Smooth muscle cell (in vitro differentiated cells): Measurements from ENCODE around the gene CTLA4. TPM values are rescaled to one million over a fixed set of nuclear protein-coding genes. Genes with fewer than 3 reads are reported as not detected.

Experiments used
- DNase-seq: peaks from one replicate; lab custom pipeline; 2025; ENCODE audit not compliant: unreplicated experiment; lab: John Stamatoyannopoulos, UW
- H2AFZ ChIP-seq: fragments of 200-600 bp; sonication (generic); 2 replicates; pipeline ENCODE4 v1.6.0; 2016; ENCODE audit warnings: antibody characterized with exemption, low read depth, mild to moderate bottlenecking
- H3F3A ChIP-seq: fragments of 200-600 bp; sonication (generic); 2 replicates; pipeline ENCODE4 v1.6.0; 2017; ENCODE audit warnings: antibody characterized with exemption, low read depth
- H3K27ac ChIP-seq: fragments of 200-600 bp; sonication (generic); 2 replicates; pipeline ENCODE4 v1.5.1; 2016; ENCODE audit warnings: low read depth, mild to moderate bottlenecking
- H3K27me3 ChIP-seq: fragments of 200-600 bp; sonication (generic); 2 replicates; pipeline ENCODE4 v1.6.1; 2016; ENCODE audit warnings: low read depth, mild to moderate bottlenecking
- H3K36me3 ChIP-seq: fragments of 200-600 bp; sonication (generic); 2 replicates; pipeline ENCODE4 v1.5.1; 2016; ENCODE audit warnings: low read depth
- H3K4me1 ChIP-seq: fragments of 200-600 bp; sonication (generic); 2 replicates; pipeline ENCODE4 v1.5.1; 2016; ENCODE audit warnings: low read depth
- H3K4me2 ChIP-seq: fragments of 200-600 bp; sonication (generic); 2 replicates; pipeline ENCODE4 v1.6.0; 2016; ENCODE audit warnings: mild to moderate bottlenecking
- H3K4me3 ChIP-seq: fragments of 200-600 bp; sonication (generic); 2 replicates; pipeline ENCODE4 v1.5.1; 2016; ENCODE audit warnings: mild to moderate bottlenecking
- H3K79me2 ChIP-seq: fragments of 200-600 bp; sonication (generic); 2 replicates; pipeline ENCODE4 v1.6.0; 2016; ENCODE audit warnings: low read depth, mild to moderate bottlenecking
- H3K9ac ChIP-seq: fragments of 200-600 bp; sonication (generic); 2 replicates; pipeline ENCODE4 v1.6.0; 2016; ENCODE audit warnings: low read depth
- H3K9me3 ChIP-seq: fragments of 200-600 bp; sonication (generic); replicated peaks from 2 replicates; pipeline ENCODE4 v1.5.1; 2016; ENCODE audit warnings: low read depth
- H4K20me1 ChIP-seq: fragments of 200-600 bp; sonication (generic); 2 replicates; pipeline ENCODE4 v1.6.0; 2016; ENCODE audit warnings: low read depth
- WGBS: methylation state at CpG from one replicate; pipeline ENCODE4 v1.1.7; 2016; ENCODE audit warnings: low lambda C conversion rate; 5-methylcytosine and 5-hydroxymethylcytosine counted together
- polyA plus RNA-seq: library from polyadenylated mRNA; unstranded; fragments of >200 nt; fragmentation: Nextera tagmentation; extraction: Ambion mirVana; gene quantifications from 2 replicates; pipeline ENCODE4 v1.2.1, GENCODE V29; 2016
- total RNA-seq: library from RNA; depleted of rRNA; stranded (reverse); fragments of >200 nt; gene quantifications from 2 replicates; pipeline ENCODE4 v1.2.3, GENCODE V29; 2014
- TF ChIP-seq, protein P1 (sequence below): fragments of 200-600 bp; sonication (generic); IDR thresholded peaks from 2 replicates; pipeline ENCODE4 v1.5.1; 2017; ENCODE audit warnings: borderline replicate concordance, mild to moderate bottlenecking, antibody characterized with exemption; ENCODE audit not compliant: insufficient read depth, poor library complexity, severe bottlenecking

CTLA4 gene
- total RNA-seq = not detected in 2 replicates
- polyA plus RNA-seq = not detected in 2 replicates

- Histone ChIP-seq H3K4me3 (no peak within 1 kb of the TSS), H3K9me3 (no peaks in the 10 kb centered on the region), H2AFZ (no peak within 1 kb of the TSS), H3F3A (no peaks in the 10 kb centered on the region), H3K4me2 (no peak within 1 kb of the TSS), H4K20me1 (no peaks in the 10 kb centered on the region), H3K79me2 (no peaks in the 10 kb centered on the region), H3K4me1 (no peaks in the 10 kb centered on the region), H3K36me3 (no peaks in the 10 kb centered on the region), H3K9ac (no peak within 1 kb of the TSS), H3K27me3 (peaks cover 9% of the 10 kb centered on the region), H3K27ac (no peak within 1 kb of the TSS)
- WGBS = 73% methylated on average over 6 of the region's 6 CpGs
- DNase-seq = no peak
- TF ChIP-seq, protein P1, sequence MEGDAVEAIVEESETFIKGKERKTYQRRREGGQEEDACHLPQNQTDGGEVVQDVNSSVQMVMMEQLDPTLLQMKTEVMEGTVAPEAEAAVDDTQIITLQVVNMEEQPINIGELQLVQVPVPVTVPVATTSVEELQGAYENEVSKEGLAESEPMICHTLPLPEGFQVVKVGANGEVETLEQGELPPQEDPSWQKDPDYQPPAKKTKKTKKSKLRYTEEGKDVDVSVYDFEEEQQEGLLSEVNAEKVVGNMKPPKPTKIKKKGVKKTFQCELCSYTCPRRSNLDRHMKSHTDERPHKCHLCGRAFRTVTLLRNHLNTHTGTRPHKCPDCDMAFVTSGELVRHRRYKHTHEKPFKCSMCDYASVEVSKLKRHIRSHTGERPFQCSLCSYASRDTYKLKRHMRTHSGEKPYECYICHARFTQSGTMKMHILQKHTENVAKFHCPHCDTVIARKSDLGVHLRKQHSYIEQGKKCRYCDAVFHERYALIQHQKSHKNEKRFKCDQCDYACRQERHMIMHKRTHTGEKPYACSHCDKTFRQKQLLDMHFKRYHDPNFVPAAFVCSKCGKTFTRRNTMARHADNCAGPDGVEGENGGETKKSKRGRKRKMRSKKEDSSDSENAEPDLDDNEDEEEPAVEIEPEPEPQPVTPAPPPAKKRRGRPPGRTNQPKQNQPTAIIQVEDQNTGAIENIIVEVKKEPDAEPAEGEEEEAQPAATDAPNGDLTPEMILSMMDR = no peak
These were observed at the start of gene CTLA4 for GRCh38 chr2:203867561-203868200. Gene CTLA4, plus strand, starts transcription at chr2:203867771. Its CDS starts 172 bp downstream, at chr2:203867943.

GRCh38 chr2:203818656-203819055, 48.9 kb upstream of the CTLA4 start:
- H3K79me2 ChIP-seq = no peaks in the 10 kb centered on the region
- 88% methylated on average over 2 of the region's 2 CpGs for WGBS

GRCh38 chr2:203819434-203820133, 48.0 kb upstream of the CTLA4 start:
- WGBS = 93% methylated on average over 14 of the region's 14 CpGs
- no peaks in the 10 kb centered on the region for H3F3A ChIP-seq
- DNase-seq = no peak
- no peak overlapping the region for H3K9ac ChIP-seq
- no peaks in the 10 kb centered on the region for H3K79me2 ChIP-seq
- no peaks in the 10 kb centered on the region for H3K9me3 ChIP-seq
- H3K27ac ChIP-seq = no peak overlapping the region
- H3K4me1 ChIP-seq = no peaks in the 10 kb centered on the region
- TF ChIP-seq, protein P1 = no peak
- H2AFZ ChIP-seq = no peak overlapping the region
- no peaks in the 10 kb centered on the region for H3K36me3 ChIP-seq
- no peak overlapping the region for H3K4me2 ChIP-seq
- H3K27me3 ChIP-seq = peaks cover 20% of the 10 kb centered on the region
- no peaks in the 10 kb centered on the region for H4K20me1 ChIP-seq
- no peak overlapping the region for H3K4me3 ChIP-seq

More at GRCh38 chr2:203818656-203819055, 48.9 kb upstream of the CTLA4 start:
- H3K36me3 ChIP-seq = no peaks in the 10 kb centered on the region
- no peak overlapping the region for H3K4me3 ChIP-seq
- H3K4me2 ChIP-seq = no peak overlapping the region
- DNase-seq = no peak
- no peak overlapping the region for H3K9ac ChIP-seq
- H3K27me3 ChIP-seq = peaks cover 20% of the 10 kb centered on the region
- no peak overlapping the region for H2AFZ ChIP-seq
- H3K27ac ChIP-seq = no peak overlapping the region
- TF ChIP-seq, protein P1 = no peak
- H3K9me3 ChIP-seq = no peaks in the 10 kb centered on the region
- H3K4me1 ChIP-seq = no peaks in the 10 kb centered on the region
- no peaks in the 10 kb centered on the region for H4K20me1 ChIP-seq
- H3F3A ChIP-seq = no peaks in the 10 kb centered on the region
